Trophoblast cell (in vitro differentiated cells and primary cell): ENCODE measurements around the gene TMPRSS7. TPM values are rescaled to one million over a fixed set of nuclear protein-coding genes. Genes with fewer than 3 reads are reported as not detected.

Experiments used
- DNase-seq, 2 donors: peaks; one replicate each; pipeline ENCODE4 v3.0.0-alpha.2; 2016
- H2AFZ ChIP-seq: 2 replicates; pipeline ENCODE4 v1.6.1; 2013; ENCODE audit warnings: low read length, moderate library complexity, mild to moderate bottlenecking; ENCODE audit not compliant: insufficient read depth, poor library complexity
- H2AK5ac ChIP-seq: 2 replicates; pipeline ENCODE4 v1.6.1; 2013; ENCODE audit warnings: mild to moderate bottlenecking, low read length
- H2BK120ac ChIP-seq: 2 replicates; pipeline ENCODE4 v1.6.1; 2013; ENCODE audit warnings: low read length, mild to moderate bottlenecking, moderate library complexity; ENCODE audit not compliant: insufficient read depth, poor library complexity
- H2BK12ac ChIP-seq: 2 replicates; pipeline ENCODE4 v1.6.1; 2013; ENCODE audit warnings: mild to moderate bottlenecking, low read length, moderate library complexity
- H2BK5ac ChIP-seq: 2 replicates; pipeline ENCODE4 v1.6.1; 2013; ENCODE audit warnings: low read length, low read depth, moderate library complexity, mild to moderate bottlenecking; ENCODE audit not compliant: poor library complexity
- H3K14ac ChIP-seq: 2 replicates; pipeline ENCODE4 v1.6.1; 2013; ENCODE audit warnings: mild to moderate bottlenecking, low read length
- H3K18ac ChIP-seq: 2 replicates; pipeline ENCODE4 v1.6.1; 2013; ENCODE audit warnings: mild to moderate bottlenecking, low read length
- H3K23ac ChIP-seq: 2 replicates; pipeline ENCODE4 v1.6.1; 2013; ENCODE audit warnings: low read length
- H3K27ac ChIP-seq: 2 replicates; pipeline ENCODE4 v1.5.1; 2013; ENCODE audit warnings: low read depth, mild to moderate bottlenecking, inconsistent platforms, low read length, moderate library complexity
- H3K27me3 ChIP-seq: 2 replicates; pipeline ENCODE4 v1.6.1; 2013; ENCODE audit warnings: inconsistent platforms, mild to moderate bottlenecking, low read length, moderate library complexity; ENCODE audit not compliant: insufficient read depth
- H3K36me3 ChIP-seq, 2 experiments: 1 replicate in 1 of 2; 2 replicates in 1 of 2; pipeline ENCODE4 v1.6.1; 2013; ENCODE audit warnings: low read length in 2 of 2, mild to moderate bottlenecking in 2 of 2, moderate library complexity in 1 of 2; ENCODE audit not compliant: insufficient read depth in 2 of 2, control insufficient read depth in 1 of 2
- H3K4ac ChIP-seq: 2 replicates; pipeline ENCODE4 v1.6.1; 2013; ENCODE audit warnings: low read depth, mild to moderate bottlenecking, low read length, moderate library complexity
- H3K4me1 ChIP-seq, 2 experiments: 1 replicate in 1 of 2; 2 replicates in 1 of 2; pipeline ENCODE4 v1.6.1; 2013; ENCODE audit warnings: low read length in 2 of 2, mild to moderate bottlenecking in 2 of 2, moderate library complexity in 1 of 2; ENCODE audit not compliant: insufficient read depth in 2 of 2, control insufficient read depth in 1 of 2
- H3K4me2 ChIP-seq: 2 replicates; pipeline ENCODE4 v1.6.1; 2013; ENCODE audit warnings: inconsistent platforms, mild to moderate bottlenecking, low read length, moderate library complexity
- H3K4me3 ChIP-seq: 2 replicates; pipeline ENCODE4 v1.5.1; 2013; ENCODE audit warnings: mild to moderate bottlenecking, low read depth, low read length, inconsistent platforms
- H3K79me1 ChIP-seq: one replicate; pipeline ENCODE4 v1.6.1; 2013; ENCODE audit warnings: low read length
- H3K79me2 ChIP-seq: 2 replicates; pipeline ENCODE4 v1.6.1; 2013; ENCODE audit warnings: low read length, mild to moderate bottlenecking; ENCODE audit not compliant: control insufficient read depth, insufficient read depth, poor library complexity
- H3K9ac ChIP-seq: 2 replicates; pipeline ENCODE4 v1.6.1; 2013; ENCODE audit warnings: mild to moderate bottlenecking, low read length
- H3K9me3 ChIP-seq: 2 replicates; pipeline ENCODE4 v1.6.1; 2013; ENCODE audit warnings: low read depth, mild to moderate bottlenecking, control low read depth, inconsistent platforms, low read length; ENCODE audit not compliant: insufficient read depth
- H4K12ac ChIP-seq: 2 replicates; pipeline ENCODE4 v1.6.1; 2013; ENCODE audit warnings: low read depth, mild to moderate bottlenecking, low read length, moderate library complexity
- H4K8ac ChIP-seq: 2 replicates; pipeline ENCODE4 v1.6.1; 2013; ENCODE audit warnings: low read depth, mild to moderate bottlenecking, low read length, moderate library complexity
- H4K91ac ChIP-seq: one replicate; pipeline ENCODE4 v1.6.1; 2013; ENCODE audit warnings: low read depth, mild to moderate bottlenecking, low read length, moderate library complexity
- WGBS: extraction: QIAGEN DNeasy Blood & Tissue Kit; methylation state at CpG from one replicate; pipeline ENCODE4 v1.1.7; 2013; ENCODE audit warnings: missing lambda C conversion rate; ENCODE audit not compliant: insufficient read length, insufficient coverage; ENCODE audit errors: extremely low coverage; 5-methylcytosine and 5-hydroxymethylcytosine counted together
- polyA plus RNA-seq: library from polyadenylated mRNA; stranded (reverse); fragments of 200-250 nt; gene quantifications from 2 replicates; pipeline ENCODE4 v1.2.3, GENCODE V29; 2013

TMPRSS7 gene, protein sequence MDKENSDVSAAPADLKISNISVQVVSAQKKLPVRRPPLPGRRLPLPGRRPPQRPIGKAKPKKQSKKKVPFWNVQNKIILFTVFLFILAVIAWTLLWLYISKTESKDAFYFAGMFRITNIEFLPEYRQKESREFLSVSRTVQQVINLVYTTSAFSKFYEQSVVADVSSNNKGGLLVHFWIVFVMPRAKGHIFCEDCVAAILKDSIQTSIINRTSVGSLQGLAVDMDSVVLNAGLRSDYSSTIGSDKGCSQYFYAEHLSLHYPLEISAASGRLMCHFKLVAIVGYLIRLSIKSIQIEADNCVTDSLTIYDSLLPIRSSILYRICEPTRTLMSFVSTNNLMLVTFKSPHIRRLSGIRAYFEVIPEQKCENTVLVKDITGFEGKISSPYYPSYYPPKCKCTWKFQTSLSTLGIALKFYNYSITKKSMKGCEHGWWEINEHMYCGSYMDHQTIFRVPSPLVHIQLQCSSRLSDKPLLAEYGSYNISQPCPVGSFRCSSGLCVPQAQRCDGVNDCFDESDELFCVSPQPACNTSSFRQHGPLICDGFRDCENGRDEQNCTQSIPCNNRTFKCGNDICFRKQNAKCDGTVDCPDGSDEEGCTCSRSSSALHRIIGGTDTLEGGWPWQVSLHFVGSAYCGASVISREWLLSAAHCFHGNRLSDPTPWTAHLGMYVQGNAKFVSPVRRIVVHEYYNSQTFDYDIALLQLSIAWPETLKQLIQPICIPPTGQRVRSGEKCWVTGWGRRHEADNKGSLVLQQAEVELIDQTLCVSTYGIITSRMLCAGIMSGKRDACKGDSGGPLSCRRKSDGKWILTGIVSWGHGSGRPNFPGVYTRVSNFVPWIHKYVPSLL
- polyA plus RNA-seq: 0.03 TPM in 1 of 2 replicates, not detected in the other

DNA sequence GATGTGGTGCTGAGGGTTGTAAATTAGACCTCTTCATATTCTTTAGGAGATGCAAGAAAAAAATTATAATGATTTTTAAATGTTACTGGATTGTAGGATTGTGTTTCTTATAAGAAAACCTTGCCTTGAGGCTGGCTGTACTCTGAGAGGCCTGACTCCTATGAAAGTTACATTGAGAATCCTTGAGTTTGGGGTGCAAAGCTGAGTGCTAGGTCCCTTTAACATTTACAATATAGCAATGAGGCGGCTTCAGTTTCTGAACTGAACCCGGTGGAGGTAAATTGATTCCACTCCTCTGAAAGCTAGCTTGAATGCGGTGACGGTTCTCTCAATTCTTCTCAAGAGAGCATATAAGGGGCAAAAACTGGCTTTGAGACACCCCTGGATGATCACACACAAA, at the start of gene TMPRSS7:
TMPRSS7 (plus strand) TSS at position 301 of the 400 bp plus-strand sequence. CDS start 110 bp downstream, outside the sequence.
- H4K12ac ChIP-seq: no peak within 1 kb of the TSS
- no peaks in the 10 kb centered on the region for H3K79me1 ChIP-seq
- no peak within 1 kb of the TSS for H2BK12ac ChIP-seq
- H3K4me3 ChIP-seq: no peak within 1 kb of the TSS
- H3K18ac ChIP-seq: no peak within 1 kb of the TSS
- no peak within 1 kb of the TSS for H2AFZ ChIP-seq
- no peaks in the 10 kb centered on the region for H3K4me1 ChIP-seq
- no peak within 1 kb of the TSS for H4K91ac ChIP-seq
- H3K4me2 ChIP-seq: no peak within 1 kb of the TSS
- no peak within 1 kb of the TSS for H3K23ac ChIP-seq
- WGBS: no CpG with 5 or more reads among the region's 4 CpGs
- no peak within 1 kb of the TSS for H4K8ac ChIP-seq
- no peaks in the 10 kb centered on the region for H3K27me3 ChIP-seq
- no peak within 1 kb of the TSS for H2AK5ac ChIP-seq
- H3K14ac ChIP-seq: no peak within 1 kb of the TSS
- H3K27ac ChIP-seq: no peak within 1 kb of the TSS
- H3K79me2 ChIP-seq: no peaks in the 10 kb centered on the region
- no peaks in the 10 kb centered on the region for H3K9me3 ChIP-seq
- H2BK5ac ChIP-seq: no peak within 1 kb of the TSS
- H3K9ac ChIP-seq: no peak within 1 kb of the TSS
- DNase-seq: no peak
- no peak within 1 kb of the TSS for H3K4ac ChIP-seq
- H3K36me3 ChIP-seq: no peaks in the 10 kb centered on the region
- no peak within 1 kb of the TSS for H2BK120ac ChIP-seq

DNA sequence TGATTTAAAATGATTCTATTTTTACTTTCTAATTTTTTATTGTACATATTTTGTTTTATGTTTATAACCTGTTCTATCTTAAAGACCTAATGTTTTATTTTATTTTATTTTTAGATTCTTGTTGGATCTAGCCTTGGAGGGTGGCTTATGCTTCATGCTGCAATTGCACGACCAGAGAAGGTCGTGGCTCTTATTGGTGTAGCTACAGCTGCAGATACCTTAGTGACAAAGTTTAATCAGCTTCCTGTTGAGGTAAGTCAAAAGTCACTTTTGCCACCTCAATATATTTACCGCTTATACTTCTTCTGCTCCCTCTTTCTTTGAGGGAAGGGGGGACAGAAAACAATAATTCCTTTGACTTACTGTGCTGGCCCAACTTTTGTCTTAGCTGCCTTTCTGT, 47.7 kb upstream of the TMPRSS7 start:
- Histone ChIP-seq H2BK5ac (no peak overlapping the region), H3K36me3 (peaks cover 2 to 8% of the 10 kb centered on the region in 2 experiments), H3K4me2 (no peak overlapping the region), H3K27me3 (no peaks in the 10 kb centered on the region), H4K91ac (no peak overlapping the region), H3K79me1 (no peaks in the 10 kb centered on the region), H3K4me1 (no peaks in the 10 kb centered on the region), H3K9me3 (no peaks in the 10 kb centered on the region), H3K27ac (no peak overlapping the region), H2AK5ac (no peak overlapping the region), H4K8ac (no peak overlapping the region), H3K79me2 (no peaks in the 10 kb centered on the region), H3K4me3 (no peak overlapping the region), H3K9ac (no peak overlapping the region), H3K23ac (peak overlapping the region; percentile 61), H4K12ac (no peak overlapping the region), H2BK12ac (no peak overlapping the region), H3K14ac (no peak overlapping the region), H2BK120ac (no peak overlapping the region), H3K4ac (no peak overlapping the region), H2AFZ (no peak overlapping the region), H3K18ac (no peak overlapping the region)
- no CpG with 5 or more reads among the region's 3 CpGs for WGBS
- DNase-seq: no peak

DNA sequence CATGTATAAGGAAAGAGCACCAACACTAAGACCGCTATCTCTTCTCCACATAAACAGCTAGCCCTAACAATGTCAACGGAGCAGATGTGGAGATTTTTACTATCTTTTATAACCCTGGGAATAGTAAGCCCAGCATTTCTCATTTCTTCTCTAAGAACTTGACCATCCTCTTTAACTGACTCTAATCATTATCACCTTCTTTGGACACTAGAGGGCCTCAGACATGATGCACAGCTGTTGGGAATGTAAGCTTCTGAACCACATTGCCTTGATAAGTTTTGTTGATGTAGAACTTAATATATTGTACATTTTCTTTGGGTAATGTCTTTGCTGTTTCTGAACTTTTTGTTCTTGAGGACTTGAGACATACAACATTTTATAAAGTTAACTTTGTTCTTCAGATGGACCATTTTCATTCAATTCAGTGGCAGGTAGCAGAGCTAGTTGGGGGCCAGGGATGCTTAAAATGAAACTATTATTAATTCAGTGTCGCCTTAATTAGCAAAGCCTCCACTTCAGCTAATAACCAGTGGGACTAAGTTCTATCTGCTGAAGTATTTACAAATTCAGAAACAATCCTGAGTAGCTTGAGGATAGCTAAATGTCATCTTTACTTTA, 45.4 kb upstream of the TMPRSS7 start:
- H3K36me3 ChIP-seq: peaks cover 2 to 8% of the 10 kb centered on the region in 2 experiments

DNA sequence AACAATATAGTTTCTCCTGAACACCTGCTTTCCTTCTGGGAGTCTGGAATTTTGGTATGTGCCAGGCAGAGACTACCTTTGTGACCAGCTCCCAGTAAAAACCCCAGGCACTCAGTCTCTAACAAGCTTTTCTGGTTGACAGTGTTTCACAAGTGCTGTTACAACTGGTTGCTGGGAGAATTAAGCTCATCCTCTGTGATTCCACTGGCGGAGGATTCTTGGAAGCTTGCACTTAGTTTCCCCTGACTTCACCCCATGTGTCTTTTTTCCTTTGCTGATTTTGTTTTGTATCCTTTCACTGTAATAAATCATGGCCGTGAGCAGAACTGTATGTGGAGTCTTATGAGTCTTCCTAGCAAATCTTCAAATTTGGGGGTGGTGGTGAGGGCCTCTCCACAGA, 41.5 kb upstream of the TMPRSS7 start:
- H3K79me2 ChIP-seq: no peaks in the 10 kb centered on the region
- no peak overlapping the region for H2BK120ac ChIP-seq

More for the DNA sequence above, 45.4 kb upstream of the TMPRSS7 start:
- Histone ChIP-seq H3K14ac (no peak overlapping the region), H2AFZ (no peak overlapping the region), H3K27ac (no peak overlapping the region), H2AK5ac (no peak overlapping the region), H3K23ac (no peak overlapping the region), H3K4me2 (no peak overlapping the region), H3K4me1 (no peaks in the 10 kb centered on the region), H3K27me3 (no peaks in the 10 kb centered on the region), H4K12ac (no peak overlapping the region), H2BK120ac (no peak overlapping the region), H4K8ac (no peak overlapping the region), H4K91ac (no peak overlapping the region), H3K9me3 (no peaks in the 10 kb centered on the region), H2BK12ac (no peak overlapping the region), H3K4ac (no peak overlapping the region), H2BK5ac (no peak overlapping the region), H3K79me2 (no peaks in the 10 kb centered on the region), H3K9ac (no peak overlapping the region), H3K4me3 (no peak overlapping the region), H3K18ac (no peak overlapping the region), H3K79me1 (no peaks in the 10 kb centered on the region)
- WGBS: no CpG with 5 or more reads among the region's 3 CpGs
- peak; percentile 16 to 74 for DNase-seq

More for the DNA sequence above, 41.5 kb upstream of the TMPRSS7 start:
- no peaks in the 10 kb centered on the region for H3K27me3 ChIP-seq
- H4K91ac ChIP-seq: no peak overlapping the region
- no peaks in the 10 kb centered on the region for H3K9me3 ChIP-seq
- no peaks in the 10 kb centered on the region for H3K79me1 ChIP-seq
- no peaks in the 10 kb centered on the region for H3K4me1 ChIP-seq
- H3K23ac ChIP-seq: no peak overlapping the region
- no peak overlapping the region for H3K4me3 ChIP-seq
- no peak overlapping the region for H2BK12ac ChIP-seq
- H2AK5ac ChIP-seq: no peak overlapping the region
- H4K12ac ChIP-seq: no peak overlapping the region
- no peak overlapping the region for H3K4me2 ChIP-seq
- no peak overlapping the region for H4K8ac ChIP-seq
- H3K14ac ChIP-seq: no peak overlapping the region
- peaks cover 2% of the 10 kb centered on the region in 2 experiments for H3K36me3 ChIP-seq
- no peak overlapping the region for H3K4ac ChIP-seq
- no peak overlapping the region for H3K27ac ChIP-seq
- no peak overlapping the region for H2AFZ ChIP-seq
- H3K9ac ChIP-seq: no peak overlapping the region
- no peak overlapping the region for H2BK5ac ChIP-seq
- H3K18ac ChIP-seq: no peak overlapping the region
- DNase-seq: no peak
- no CpG with 5 or more reads among the region's 2 CpGs for WGBS
